C1 segment of cervical spinal cord (tissue), 14 donors: Measurements from ENCODE around the gene LRPAP1.
A peak's percentile ranks its signal among the peaks of the same experiment; 100 is the strongest.
"Not testable (repeated sequence)": the region's sequence is repeated elsewhere in the genome, so short reads cannot be mapped to it uniquely, and the experiment has no call there.

Experiments used
- DNase-seq, 14 donors: peaks; one replicate each; lab custom pipeline; 2025; lab: John Stamatoyannopoulos, UW

LRPAP1 gene

DNA sequence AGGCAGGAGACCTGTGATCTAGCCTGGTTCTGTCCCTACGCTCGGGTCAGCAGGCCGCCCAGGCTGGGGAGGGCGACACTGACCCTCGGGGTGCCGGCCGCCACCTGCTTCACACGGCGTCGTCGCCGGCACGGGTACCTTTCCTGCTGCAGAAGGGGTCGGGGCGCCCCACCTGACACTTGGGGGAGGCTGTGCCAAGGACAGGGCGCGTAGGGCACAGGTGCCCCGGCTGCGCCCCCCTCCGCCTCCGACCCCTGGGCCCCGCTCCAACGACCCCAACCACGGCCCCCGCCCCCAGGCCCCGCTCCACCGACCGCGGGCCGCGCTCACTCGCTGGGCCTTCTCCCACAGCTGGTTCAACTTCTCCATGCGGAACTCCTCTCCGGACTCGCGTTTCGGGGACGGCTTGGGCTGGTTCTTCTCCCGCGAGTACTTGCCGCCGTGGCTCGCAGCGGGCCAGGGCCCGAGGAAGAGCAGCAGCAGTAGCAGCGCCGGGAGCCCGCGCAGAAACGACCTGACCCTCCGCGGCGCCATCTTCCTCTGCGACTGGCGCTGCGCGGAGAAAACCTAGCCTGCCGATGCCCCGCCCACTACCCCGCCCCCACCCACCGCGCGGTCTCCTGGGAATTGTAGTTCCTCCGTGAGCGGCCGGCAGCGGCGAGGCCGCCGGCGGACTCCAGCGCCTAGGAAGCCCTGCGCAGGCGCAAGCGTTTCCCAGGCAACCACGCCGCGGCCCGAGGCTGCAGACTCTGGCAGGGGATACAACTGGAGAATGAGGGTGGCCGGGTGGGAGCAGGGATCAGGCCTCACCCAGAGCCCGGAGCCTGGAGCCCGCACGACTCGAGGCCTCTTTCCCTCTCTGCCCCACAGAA is at the start of gene LRPAP1:
TSS of gene LRPAP1 (minus strand) at position 544 of the 872 bp plus-strand sequence. CDS start at position 534, 10 bp downstream.
- DNase-seq: peak; percentile 62 to 94 (median 86)

DNA sequence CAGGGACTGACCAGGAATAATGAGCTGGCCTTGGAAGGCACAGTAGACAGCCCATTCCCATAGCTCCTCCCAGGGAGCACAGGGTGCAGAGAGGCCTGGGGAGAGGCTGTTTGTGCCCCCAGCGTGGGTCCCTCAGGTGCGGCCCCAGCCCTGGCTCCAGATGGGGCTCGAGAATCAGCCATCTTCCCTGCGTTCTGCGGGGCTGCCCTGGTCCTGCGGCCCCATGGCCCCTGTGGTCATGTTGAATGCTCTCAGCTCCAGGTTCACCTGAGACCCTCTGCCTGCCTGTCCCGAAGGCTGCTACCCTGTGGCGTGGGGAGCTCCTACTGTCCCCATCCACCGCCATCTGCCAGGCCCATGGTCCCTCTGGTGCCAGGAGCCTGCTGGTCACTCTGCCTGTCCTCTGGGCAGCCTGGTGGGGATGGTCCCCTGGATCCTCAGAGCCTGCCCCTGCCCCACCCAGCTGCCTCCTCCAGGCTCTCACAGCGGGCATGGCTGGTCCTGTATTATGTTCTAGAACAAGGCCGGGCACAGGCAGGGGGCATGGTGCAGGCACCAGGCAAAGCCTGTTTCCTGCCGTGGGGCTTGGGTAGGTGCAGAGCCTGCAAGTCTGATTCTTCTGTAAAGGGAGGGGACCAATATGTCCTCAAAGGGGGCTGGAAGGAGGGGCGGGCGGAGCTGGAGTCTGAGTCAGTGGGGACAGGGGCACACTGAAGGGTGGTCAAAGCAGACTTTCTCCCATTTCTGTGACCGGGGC is 49.3 kb upstream of the LRPAP1 start:
- DNase-seq: not testable (repeated sequence)

DNA sequence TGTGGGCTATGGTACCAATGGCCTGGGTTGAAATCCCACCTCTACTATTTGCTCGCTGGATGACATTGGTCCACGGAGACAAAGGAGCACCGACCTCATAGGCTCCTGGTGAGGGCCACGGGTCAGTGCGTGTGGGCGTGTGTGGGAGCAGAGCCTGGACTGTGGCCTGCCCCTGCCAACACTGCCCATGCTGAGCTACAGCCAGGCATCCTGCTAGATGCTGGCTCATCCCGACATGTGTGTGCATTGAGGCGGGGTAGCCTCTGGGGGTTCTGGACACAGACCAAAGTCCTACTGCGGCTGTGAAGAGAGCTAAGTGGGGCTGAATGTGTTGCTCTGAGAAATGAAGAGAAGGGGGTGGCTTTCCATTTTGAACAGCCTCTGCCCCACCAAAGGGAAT is 48.6 kb upstream of the LRPAP1 start:
- peak in 1 of 14 donors; percentile 63 for DNase-seq

GRCh38 chr4:3578527-3579144 is 46.4 kb upstream of the LRPAP1 start:
- not testable (repeated sequence) for DNase-seq

- not testable (repeated sequence) for DNase-seq
Observed at GRCh38 chr4:3578052-3578451, 45.8 kb upstream of the LRPAP1 start.

GRCh38 chr4:3577208-3577892 is 45.1 kb upstream of the LRPAP1 start:
- DNase-seq: not testable (repeated sequence)

DNA sequence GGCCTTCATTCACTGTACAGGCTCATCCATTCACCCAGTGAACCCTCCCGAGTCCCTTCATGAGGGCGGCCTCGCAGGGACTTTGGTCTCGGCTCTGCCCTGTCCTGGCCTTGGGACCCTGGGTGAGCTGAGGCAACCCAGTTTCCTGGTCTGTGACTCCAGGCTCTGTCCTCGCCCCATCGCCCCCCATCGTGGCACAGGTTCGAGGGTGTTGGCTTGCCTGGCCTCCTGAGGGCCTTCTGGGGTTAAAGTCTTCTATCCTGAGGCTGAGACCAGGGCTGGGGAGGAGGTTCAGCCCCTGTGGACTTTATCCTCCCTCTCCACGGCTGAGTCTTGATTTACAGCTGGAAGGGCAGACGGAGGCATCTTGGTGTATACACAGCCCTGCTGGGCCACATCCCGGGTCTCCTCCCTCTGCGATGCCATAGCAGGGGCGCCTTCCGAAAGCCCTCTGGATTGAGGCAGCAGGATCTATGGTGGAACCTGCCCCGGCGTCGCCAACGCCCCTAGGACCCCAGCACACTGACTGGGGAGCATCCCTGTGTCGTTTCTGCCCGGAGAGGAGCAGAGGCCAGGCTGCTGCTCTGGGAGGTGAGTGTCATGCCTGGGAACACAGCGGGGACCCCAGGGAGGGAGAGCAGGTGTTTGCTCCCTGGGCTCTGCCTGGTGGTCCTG is 44.4 kb upstream of the LRPAP1 start:
- DNase-seq: not testable (repeated sequence)

DNA sequence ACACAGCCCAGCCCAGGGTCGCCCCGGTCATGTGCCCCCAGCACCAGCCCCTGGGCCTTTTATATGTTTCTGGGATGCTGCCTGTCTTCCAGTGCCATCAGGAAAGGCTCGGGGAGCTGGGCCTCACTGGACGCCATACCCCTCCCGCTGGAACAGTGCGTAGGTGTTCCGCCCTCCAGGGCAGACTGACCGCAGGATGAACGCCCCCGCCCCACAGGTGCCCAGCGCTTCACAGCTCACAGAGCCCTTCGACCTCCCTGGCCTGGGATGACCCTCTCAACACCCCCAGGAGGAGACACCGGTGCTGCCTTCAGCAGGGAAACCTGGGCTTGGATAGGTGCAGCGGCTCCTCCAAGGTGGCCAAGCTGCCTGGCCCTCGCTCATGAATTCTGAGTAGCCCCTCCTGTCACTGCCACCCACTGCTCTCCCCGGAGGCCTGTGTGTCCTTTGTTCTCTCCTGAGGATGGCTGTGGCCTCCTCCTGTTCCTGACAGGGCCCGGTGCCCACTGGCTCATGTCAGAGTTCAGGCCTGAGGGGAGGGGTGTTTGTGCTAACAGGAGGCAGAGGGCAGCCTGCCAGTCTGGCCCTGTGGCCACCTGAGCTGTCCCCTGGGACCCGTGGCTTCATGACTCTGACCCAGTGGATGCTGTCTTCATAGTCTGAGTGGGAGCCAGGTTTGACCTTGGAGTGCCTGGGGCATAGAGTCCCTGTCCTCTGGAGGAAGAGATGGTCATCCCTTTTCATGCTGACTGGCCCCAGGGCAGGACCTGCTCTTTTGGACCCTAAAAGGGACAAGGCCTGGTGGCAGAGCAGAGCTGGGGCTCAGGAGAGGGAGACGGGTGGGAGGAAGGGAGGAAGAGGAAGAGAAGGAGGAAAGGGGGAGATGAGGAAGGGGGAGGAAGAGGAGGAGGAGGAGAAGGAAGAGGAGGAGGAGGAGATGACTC is 43.5 kb upstream of the LRPAP1 start:
- DNase-seq: not testable (repeated sequence)

- DNase-seq: peak in 1 of 14 donors; percentile 62
Observed at GRCh38 chr4:3574865-3575264, 42.6 kb upstream of the LRPAP1 start.

GRCh38 chr4:3574346-3574745 is 42.1 kb upstream of the LRPAP1 start:
- not testable (repeated sequence) for DNase-seq

DNA sequence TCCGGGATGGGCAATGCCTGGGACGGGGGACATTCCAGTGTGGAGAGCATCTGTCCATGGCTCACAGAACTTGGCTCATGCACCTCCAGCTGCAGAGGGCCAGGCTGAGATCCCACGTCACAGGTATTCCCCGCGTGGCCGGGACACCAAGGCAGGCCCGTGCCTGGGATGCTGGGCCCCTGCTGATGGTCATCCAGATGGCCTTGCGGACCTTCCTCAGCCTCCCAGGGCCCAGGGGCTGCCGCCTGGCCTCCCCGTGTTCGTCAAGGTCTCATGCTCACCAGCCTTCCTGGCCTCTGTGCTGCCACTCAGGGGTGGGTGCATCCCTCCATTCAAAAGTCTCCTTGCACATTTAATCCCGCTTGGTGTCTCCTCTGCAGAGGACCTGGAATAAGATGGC is 40.9 kb upstream of the LRPAP1 start:
- no peak for DNase-seq

DNA sequence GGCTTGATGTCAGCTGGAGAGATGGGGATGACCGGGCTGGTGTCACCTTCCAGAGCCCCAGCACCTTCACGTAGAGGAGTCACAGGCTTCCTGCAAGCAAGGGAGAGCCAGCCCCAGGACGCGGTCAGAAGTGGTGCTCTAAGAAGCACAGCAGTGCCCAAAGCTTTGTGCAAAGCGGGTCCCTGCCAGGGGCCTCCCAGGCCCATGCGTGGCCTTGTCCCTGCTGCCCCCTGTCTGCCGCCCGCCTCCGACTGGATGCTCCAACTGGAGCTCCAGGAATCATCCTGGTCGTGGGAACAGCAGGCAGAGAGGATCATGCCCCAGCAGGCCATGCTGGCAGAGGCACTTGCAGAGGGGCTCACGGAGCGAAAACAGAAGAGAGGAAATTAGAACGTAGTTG is 40.1 kb upstream of the LRPAP1 start:
- DNase-seq: no peak

DNA sequence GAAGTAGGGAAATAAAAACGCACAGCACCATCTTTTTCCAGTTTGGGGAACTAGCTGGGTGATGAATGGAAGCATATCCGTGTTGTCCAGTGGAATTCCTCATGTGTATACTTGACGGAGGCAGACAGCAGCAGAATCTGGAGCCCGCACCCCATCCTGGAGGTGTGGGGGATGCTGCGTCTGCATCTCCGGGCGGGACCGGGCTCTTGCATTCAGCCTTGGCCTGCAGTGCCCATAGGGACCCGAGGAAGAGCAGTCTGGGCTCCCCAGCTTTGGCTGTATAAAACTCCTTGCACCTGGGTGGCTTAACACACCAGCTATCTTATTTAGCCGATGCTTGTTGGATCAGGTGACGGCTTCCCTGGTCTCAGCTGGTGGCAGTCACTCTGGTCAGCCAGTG is 39.7 kb upstream of the LRPAP1 start:
- DNase-seq: no peak

DNA sequence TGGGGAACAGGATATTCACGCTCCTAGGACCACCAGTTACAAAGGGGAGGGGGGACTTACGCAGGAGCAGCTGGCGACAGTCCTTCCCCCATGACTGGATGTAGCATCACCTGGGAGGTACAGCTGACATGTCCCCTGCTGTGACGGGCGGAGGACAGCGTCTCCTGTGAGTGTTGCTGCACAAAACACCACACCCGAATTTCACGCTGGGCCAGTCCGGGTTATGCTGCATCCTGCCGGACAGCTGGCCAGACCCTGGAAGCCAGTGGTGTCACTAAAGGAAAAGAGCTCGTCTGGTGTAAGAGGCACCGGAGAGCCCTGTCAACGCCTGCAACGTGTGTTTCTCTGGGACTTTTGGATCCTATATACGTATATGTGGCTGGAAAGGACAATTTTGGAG is 38.7 kb upstream of the LRPAP1 start:
- not testable (repeated sequence) for DNase-seq

DNA sequence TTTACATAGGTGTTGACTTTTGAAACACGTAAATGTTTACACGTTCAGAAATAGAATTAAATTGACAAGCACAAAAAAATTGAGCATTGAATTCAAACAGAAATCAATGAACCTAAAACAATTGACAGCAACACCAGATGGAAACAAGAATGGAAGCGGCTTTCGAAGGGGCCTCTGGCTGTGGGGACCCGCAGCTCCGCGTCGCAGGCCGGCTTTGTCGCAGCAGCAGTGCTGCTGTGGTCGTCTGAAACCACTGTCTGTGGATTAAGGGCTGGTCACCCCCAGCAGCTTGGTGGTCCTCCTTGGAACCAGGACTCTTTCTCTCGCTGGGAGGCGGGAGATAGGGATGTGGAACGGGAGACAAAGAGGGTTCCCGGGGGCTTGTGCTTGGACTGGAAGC is 37.4 kb upstream of the LRPAP1 start:
- not testable (repeated sequence) for DNase-seq

GRCh38 chr4:3566701-3567100 is 34.5 kb upstream of the LRPAP1 start:
- not testable (repeated sequence) for DNase-seq

GRCh38 chr4:3566301-3566700 is 34.1 kb upstream of the LRPAP1 start:
- not testable (repeated sequence) for DNase-seq

DNA sequence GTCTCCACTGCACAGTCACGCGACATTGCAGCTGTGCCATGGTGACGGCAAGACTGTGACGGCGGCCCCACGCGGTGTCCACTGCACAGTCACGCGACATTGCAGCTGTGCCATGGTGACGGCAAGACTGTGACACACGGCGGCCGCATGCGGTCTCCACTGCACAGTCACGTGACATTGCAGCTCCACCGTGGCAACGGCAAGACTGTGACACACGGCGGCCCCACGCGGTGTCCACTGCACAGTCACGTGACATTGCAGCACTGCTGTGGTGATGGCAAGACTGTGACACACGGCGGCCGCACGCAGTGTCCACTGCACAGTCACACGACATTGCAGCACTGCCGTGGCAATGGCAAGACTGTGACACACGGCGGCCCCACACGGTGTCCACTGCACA is 32.7 kb upstream of the LRPAP1 start:
- not testable (repeated sequence) for DNase-seq

GRCh38 chr4:3563403-3563802 is 31.2 kb upstream of the LRPAP1 start:
- no peak for DNase-seq

DNA sequence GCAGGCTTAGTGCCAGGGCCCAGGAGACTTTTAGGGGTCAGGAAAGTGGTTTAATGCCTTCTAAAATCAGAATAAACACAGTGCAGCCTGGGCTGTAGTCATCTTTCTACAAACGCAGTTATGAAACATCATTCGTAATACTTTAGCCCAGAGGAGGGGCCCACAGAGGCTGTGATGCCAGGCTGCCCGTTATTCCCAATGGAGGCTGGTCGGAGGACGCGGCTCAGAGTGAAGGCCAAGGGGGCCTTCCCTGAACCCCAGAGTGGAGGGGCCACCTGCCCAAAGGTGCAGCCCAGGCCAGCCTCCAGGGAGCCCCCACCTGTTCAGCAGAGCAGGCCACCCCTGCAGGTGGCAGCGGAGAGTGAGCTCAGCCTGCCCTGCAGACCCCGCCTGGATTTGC is 29.9 kb upstream of the LRPAP1 start:
- DNase-seq: not testable (repeated sequence)
